Cortex of kidney (tissue), 1 donor: Measurements from ENCODE around the gene CNGB1.
"Not testable (repeated sequence)": the region's sequence is repeated elsewhere in the genome, so short reads cannot be mapped to it uniquely, and the experiment has no call there.

Experiments
- DNase-seq: peaks from one replicate; lab custom pipeline; 2025; lab: John Stamatoyannopoulos, UW

Gene CNGB1

DNA sequence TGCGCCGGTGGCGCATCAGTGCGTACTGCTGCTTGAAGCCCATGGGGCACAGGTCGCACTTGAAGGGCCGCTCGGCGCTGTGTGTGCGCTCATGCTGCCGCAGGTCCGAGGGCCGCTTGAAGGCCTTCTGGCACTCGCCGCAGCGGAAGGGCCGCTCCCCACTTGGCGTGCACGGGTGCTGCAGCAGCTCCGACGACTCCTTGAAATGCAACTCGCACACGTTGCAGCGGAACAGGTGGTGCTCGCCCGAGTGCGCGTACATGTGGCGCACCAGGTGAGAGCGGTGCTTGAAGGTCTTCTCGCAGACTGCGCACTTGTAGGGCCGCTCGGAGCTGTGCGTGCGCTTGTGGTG lies 26.2 kb upstream of the CNGB1 start:
- DNase-seq: no peak

DNA sequence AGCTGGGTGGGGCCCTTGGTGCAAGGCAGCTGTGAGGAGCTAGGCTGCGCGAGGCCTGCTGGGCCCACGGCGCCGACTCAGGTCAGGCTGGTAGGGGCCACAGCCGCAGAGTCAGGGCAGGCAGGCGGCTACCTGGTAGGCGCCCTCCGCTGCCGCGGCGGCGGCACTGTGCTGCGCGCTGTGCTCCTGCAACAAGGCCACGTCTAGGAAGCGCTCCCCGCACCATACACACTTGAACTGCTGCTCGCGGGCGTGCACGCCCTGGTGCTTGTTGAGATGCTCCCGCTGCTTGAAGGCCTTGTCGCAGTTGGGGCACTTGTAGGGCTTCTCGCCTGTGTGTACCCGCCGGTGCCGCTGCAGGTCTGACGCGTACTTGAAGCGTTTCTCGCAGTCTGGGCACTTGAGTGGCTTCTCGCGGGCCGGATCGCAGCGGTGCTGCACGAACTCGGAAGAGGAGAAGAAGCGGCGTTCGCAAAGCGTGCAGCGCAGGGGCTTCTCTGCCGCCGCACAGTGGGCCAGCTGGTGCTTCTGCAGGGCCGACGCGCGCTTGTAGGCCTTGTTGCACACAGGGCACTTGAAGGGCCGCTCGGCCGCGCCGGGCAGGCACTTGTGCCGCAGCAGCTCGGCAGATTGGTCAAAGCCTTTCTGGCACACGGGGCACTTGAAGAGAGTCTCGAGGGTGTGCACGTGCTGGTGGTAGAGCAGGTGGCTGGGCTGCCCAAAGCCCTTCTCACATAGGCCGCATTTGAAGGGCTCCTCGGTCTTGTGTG lies 25.7 kb upstream of the CNGB1 start:
- no peak for DNase-seq

DNA sequence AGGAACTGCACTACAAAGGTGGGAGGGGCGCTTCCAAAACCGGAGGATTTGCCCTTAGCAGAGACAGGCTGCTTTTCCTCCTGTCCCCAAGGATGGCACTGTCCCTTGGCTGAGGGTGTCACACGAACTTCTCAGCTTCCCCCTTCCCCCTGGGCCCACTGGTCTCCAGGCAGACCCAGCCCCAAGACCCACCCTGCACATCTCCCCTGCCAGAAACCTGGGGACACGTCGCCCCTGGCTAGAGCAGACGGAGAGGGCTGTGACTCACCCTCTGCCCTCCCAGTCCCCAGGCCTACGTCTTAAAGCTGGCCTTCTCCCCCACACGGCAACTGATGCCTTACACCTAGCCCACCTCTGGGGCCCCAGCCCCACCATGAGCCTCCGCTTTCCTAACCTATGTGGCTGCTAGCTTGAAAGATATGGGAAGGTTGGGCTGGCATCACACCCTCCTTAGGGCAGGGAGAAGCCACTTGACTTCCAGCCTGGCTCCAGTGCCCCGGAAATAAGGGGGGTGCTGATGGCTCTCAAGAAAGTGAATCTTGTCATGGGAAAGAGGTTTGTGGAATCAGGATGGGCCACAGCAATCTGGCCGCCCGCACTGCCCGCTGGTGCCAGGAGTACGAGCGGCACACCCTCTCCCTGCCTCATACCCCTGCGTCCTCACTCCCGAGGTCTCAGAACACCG lies 24.9 kb upstream of the CNGB1 start:
- no peak for DNase-seq

DNA sequence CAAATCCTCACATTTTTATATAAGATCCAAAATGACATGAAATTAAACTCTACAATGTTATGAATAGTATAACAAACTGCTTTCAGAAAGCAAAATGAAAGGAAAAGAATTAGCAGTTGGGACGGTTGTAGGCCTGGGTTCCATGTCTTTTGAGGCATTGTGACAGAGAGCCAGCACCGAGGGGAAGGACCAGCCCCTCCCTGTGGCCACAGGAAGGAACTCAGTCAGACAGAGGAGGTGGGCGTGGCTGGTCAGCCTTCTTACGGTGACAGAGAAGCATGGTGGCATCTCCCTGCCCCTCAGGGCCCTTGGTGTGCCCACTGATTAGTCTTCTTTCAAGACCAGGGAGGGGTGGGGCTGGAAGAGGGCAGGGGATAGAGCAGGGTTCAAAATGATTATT lies 23.9 kb upstream of the CNGB1 start:
- no peak for DNase-seq

DNA sequence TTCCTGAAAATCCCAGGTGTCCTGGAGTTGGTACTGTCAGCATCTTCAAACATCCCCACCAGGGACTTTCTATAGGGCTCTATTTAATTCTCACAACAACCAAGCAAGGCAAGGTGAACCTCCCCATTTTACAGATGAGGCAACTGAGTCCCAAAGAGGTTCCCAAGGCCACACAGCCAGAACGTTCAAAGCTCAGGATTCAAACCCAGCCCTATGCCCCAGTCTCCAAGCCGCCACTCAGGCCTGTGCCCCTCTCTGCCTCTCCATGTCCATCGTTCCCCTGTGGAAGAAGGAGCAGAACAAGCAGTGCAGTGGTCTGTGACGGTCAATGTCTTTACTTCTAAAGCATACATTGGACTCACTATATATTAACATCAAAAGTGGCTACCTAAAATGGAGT lies 23.4 kb upstream of the CNGB1 start:
- no peak for DNase-seq

DNA sequence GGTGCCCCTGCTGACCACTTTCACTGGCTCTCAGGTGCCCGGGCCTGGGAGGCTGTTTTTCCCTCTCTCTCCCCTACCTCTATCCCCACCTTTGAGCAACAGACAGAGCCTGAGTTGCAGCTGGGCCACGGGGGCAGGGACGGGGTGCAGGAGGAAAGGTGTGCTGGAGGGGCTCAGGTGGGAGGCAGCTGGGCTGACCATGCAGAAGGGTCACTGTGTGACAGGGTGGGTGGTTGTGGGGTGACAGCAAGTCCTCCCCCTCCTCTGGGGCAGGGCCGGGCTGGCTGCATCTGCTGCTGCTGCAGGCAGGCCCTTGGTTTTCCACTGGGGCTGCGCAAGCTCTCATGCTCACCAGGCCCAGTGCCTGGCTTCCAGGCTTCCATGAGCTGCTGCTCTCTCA lies 23.0 kb upstream of the CNGB1 start:
- DNase-seq: no peak

DNA sequence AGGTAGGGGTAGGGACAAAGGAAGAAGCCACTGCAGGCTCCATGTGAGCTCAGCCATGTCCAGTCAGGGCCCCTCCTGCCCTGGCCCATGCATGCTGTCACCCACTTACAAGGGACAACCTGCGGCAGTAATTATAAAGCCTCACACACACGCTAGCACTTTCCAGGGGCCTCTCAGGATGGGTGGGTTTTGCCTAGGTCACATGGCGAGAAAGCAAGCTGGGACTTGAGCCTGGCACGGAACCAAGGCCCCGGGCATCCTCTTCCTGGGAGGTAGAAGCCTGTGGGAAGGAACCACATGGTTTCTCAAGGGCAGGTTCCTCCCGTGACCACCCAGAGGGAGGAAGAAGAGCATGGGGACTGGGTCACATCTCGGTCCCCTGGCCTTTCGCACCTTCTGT lies 22.5 kb upstream of the CNGB1 start:
- DNase-seq: no peak

DNA sequence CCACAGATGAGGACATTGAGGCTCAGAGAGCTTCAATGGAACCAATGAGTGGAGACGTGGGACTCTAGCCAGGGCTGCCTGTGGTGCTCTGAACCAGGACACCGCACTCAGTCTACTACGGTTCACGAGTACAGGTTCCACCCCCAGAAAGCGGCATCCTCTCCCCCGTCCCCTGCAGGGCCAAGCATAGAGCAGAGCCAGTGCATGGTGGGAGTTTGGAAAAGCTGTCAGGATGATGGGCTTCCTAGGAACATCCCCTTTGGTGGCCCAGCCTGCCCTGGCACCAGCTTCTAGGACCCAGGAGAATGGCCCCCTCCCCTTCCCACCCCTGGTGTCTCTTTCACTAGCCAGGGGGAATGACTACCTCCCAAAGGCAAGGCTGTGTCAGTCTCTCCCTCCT lies 21.2 kb upstream of the CNGB1 start:
- no peak for DNase-seq

DNA sequence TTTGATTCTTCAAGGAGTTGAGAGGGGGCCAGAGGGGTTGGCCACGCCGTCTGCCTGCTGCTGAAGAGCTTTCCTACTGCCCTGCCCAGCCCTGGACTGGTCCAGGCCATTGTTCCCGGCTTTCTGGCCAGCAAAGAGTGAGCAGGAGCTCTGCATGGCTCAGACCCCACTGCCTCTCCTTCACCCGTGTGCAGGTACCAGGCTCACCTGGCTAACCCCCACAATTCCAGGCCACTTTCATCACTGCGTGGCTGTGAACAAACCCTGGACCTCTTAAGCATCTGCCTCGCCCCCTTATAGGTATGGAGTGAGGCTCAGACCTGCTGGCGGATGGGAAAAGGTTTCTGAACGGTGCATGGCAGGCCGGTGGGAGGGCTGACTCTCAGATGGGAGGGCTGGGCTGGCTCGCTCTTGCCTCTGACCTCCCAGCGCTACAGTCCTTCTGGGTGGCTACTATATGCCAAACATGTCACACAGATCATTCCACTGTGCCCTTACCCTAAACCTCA lies 20.7 kb upstream of the CNGB1 start:
- DNase-seq: no peak

DNA sequence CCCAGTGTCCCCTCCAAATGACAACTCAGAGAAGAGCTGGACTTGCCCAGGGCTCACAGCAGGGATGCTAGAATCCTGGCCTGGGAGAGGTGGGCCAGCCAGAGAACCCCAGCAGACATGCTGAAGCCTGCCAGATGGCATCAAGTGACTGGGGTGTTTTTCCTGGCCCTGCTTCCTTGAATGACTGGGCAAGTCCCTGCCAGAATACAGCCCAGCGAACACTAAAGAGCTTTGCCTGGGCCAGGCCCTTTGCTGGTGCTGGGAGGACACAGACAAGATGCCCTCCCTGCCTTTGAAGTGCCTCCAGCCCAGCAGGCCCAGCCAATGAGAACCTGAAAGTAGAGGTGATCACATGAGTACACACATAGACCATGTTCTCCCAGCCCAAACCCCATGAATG lies 18.0 kb upstream of the CNGB1 start:
- DNase-seq: no peak

DNA sequence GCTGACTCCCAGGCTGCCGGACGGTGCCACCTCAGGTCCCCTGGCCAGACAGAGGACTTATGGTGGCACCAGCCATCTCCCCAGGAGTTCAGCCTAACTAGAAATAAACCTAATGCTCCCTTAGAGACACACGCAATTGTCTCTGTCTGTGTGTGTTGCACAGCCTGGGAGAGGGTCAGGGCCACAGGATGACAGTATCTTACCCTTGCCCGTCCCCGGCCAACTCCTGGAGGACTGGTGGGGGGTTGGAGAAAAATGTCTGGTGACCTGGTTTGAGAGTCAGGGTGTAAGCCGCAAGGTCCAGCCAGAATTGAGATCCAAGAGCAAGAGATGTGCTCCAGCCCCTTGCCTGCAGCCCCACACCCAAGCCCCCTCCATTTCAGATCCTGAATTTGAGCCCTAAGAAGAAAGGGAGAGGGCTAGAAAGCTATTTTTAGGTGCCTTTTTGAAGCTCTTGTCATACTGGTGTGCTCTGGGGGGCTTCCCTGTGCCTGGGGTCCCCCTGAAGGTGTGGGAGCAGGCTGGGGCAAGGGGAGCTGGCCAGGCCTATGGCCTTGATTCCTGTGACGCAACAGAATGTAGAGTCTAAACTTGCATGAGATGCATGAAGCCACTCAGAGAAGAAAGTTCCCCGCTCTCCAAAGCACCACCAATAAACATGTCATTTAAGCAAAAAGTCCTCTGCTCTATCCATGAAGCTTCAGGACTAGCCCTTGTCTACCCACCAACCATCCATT lies 16.7 kb upstream of the CNGB1 start:
- DNase-seq: no peak

DNA sequence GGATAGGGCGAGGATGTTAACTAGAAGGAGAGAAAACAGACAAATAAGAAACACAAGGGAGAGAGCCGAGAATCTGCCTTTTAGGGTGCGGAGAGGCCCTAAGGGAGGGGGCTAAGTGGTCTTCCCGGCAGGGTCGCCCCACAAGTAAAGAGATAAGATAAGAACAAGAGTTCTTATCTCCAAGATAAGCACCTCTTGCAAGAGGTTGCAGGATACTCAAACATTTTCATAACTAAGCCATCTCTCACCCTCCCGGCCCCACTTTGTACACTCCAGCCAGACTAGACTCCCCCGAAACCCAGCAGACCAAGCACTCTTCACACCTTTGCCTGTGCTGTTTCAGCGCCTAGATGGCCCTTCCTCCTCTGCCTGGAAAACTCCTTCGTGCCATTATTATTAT lies 15.3 kb upstream of the CNGB1 start:
- DNase-seq: no peak

DNA sequence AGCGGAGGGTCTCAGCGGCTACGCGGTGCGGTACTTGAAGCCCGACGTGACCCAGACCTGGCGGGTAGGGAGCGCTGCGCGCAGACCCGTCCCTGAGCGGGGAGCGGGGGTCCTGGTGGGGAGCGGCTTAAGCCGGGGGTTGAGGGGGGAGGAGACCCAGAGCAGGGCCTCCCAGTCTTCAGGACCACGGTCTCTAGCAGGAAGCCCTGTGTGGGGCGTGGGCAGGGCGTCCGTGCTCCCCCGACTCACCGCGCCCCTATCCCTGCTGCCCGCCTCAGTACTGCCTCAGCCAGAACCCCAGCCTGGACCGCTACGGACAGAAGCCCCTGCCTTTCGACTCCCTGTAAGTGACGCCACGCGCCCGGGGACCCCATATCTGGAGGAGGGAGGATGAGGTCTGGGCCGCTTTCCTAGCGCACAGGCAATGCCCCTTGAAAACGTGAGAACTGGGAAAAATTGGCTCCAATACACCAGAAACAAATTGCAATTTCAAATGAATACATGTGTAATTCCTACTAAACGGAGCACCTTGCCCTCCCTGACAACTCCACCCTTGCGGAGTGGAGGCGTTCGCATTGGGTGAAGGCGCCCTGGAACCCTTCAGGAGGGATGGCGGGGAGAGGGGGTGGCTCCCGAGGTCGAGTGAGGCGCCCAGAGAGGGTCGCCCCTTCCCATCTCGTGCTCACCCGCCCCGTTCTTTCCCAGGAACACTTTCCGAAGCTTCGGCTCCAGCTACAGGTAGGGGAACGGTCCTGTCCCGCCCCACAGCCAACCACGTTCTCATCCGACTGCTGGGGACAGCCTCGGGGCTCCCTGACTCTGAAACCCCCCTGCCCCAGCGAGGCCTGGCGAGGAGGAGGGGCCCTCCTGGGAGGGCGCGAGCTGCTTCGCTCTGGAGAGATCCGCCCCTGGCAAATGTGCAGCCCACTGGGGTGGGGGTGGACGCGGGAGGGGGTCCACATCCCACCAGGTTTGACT lies 14.6 kb upstream of the CNGB1 start:
- no peak for DNase-seq

DNA sequence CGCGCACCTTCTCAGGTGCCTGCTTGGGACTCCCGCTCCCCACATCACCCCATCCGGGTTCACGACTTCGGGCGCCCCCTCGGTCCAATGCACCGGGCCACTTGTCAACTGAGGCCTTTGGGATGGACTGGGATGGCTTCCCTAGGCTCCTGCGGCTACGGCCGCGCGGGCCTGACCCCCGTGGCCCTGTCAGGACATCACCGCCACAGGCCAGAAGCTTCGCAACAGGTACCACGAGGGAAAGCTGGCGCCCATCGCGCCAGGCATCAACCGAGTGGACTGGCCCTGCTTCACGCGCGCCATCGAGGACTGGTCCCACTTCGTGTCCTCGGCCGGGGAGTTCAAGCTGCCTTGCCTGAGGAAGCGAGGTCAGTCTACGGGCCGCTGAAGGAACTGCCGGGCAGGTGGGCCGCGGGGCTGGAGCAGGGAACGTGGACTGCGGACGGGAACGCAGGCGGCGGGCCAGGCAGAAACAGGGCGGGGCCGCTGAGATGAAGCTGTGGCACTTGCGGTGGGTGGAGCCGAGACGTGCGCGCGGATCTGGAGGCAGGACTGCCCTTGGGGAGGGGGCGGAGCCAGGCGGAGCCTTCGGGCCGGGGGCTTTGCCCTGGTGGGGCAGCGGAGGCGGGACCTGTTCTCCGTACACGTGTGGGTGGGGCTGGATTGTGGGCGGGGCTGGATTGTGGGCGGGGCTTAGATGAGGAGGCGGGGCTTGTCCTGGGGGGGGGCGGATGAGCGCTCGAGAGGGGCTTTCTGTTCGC lies 13.7 kb upstream of the CNGB1 start:
- no peak for DNase-seq

DNA sequence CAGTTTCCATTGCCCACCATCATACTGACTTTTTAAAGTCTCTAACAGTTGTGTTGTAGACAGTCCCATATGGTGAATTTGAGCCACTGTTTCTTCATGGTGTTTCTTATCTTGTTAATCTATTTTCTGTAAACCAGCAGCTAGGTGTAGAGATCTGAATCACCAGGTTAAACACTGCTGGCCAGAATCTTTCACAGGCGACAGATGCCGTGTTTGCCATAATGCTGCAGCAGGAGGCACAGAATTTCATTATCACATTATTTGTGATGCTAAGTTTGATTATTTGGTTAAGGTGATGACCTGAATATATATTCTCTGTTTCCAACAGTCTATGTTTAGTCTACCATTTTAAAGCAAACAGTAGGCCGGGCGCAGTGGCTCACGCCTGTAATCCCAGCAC lies 11.5 kb upstream of the CNGB1 start:
- no peak for DNase-seq

DNA sequence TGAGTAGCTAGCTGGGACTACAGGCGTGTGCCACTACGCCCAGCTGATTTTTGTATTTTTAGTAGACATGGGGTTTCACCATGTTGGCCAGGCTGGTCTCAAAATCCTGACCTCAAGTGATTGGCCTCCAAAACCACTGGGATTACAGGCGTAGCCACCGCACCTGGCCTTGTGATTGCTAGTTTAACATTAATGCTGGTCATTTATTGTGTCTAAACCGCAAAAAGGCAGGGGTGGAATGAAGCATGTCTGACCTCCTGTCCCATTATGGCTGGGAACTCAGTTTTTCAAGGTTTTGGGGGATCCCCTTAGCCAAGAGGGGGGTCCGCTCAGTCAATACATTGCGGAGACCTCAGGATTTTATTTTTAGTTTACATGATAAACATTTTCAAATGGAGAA lies 10.7 kb upstream of the CNGB1 start:
- no peak for DNase-seq

DNA sequence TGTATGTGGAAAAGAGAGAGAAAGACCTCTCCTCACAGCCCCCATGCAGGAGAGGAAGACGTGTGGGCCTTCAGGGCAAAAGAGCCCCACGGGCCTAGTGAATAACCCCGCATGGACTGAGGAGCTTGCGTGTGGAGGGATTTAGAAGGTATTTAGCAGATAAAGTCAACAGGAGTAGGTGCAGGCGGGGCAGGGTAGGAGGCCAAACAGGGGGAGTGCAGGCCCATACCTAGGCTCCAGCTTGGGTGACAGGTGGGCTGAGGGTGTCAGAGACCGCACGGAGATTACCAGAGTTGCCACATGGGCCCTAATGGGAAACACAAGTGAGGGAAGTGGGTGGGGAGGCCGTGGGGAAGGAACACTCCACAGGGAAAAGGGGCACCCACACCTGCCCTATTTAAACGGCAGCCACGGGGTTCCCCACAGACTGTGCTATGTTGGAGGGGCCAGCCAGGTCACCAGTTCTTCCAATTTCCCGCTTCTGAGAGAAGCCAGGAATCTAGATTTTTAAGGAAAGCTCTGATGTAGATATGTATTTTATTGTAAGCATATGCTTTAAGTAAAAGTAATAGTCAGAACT lies 8.2 kb upstream of the CNGB1 start:
- DNase-seq: no peak

DNA sequence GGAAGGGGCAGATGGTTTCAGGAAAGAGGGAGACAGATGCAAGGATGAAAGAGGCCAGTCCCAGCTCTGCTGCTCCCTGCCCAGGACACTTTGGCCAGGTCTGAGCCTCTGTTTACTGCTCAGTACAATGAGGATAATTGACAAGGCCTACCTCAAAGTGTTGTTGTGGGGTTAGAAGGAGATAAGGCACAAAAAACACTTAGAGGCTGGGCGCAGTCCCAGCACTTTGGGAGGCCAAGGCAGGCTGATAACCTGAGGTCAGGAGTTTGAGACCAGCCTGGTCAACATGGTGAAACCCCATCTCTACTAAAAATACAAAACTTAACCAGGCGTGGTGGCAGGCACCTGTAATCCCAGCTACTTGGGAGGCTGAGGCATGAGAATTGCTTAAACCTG lies 7.1 kb upstream of the CNGB1 start:
- DNase-seq: not testable (repeated sequence)

DNA sequence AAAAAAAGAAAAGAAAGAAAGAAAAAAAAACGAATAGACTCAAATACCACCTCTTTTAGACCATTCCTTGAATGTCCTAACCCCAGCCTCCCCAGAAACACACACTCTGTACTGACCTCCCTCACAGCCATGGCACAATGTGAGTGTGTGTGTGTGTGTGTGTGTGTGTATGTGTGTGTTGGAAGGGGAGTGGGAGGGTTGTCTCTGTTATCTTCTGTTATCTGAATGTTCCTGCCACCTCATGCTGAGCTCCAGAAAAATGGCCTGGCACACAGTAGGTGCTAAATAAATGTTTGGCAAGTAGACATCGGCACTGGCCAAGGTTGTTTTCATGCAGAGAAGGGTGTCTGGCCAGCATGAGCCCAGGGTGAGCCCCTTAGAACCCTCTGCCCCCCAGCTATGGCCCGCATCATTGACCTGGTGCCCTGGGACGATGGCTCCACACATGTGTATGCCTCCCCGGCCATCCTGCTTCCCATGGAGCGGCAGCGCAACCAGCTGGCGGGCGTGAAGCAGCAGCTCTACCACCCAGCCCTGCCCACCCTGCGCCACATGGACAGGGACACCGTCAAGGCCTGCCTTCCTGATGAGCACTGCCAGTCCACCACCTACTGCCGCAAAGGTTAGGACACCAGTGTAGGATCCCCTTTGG lies 6.6 kb upstream of the CNGB1 start:
- no peak for DNase-seq

DNA sequence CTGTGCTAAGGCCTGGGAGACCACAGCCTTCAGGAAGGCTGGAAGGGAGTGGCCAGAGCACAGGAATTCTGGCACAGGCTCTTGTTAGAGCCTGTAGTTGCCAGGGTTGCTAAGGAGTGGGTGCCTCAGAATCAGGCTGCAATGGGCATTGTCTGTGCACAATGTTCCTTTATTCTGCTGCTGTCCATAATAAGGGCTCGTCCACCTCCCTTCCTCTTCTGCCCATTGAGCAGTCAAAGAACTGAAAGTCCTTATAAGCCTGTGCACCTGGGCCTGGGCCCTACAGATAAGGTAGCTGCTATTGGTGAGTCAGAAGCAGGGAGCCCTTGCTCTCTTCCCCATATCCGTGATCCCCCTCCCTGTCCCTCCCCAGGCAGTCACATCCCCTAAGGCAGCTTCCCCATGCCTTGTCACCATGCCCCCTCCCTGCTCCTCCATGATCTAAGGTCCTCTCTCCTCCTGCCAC lies 5.4 kb upstream of the CNGB1 start:
- no peak for DNase-seq
